GM19438 (cell line): ENCODE results near the gene USP34.
"Not testable (repeated sequence)": the region's sequence is repeated elsewhere in the genome, so short reads cannot be mapped to it uniquely, and the experiment has no call there.

Experiments used
- ATAC-seq: cut with Tn5 transposase; IDR thresholded peaks from one replicate; pipeline ENCODE4 v1.9.1; 2021; ENCODE audit warnings: low read depth; ENCODE audit not compliant: unreplicated experiment

Gene USP34

DNA sequence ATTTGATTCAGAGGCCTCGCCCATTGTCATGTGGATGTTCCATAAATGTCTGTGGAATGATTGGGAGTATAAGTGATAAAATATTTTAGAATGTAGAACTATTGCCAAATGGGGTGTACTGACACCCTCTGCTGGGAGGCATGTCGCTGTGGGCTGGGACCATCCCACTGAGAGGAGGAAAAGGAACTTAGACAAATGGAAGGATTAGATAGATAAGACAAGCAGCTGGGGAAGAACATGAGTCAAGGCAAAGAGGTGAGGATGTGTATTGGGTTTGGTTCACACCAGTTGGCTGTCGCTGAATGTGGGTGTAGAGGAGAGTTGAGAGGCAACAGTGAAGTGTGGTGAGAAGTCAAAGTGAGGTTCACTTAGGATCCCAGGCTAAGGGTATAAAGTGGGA, 304.9 kb downstream of the USP34 start:
- ATAC-seq, result no peak

DNA sequence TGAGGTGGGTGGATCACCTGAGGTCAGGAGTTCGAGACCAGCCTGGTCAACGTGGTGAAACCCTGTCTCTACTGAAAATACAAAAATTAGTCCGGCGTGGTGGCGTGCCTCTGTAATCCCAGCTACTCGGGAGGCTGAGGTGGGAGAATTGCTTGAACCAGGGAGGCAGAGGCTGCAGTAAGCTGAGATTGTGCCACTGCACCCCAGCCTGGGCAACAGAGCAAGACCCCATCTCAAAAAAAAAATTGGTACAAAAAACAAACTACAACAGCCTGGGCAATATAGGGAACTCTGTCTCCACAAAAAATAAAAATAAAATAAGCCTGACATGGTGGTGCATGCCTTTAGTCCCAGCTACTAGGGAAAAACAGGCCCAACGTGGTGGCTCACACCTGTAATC, 305.8 kb downstream of the USP34 start:
- not testable (repeated sequence) for ATAC-seq

DNA sequence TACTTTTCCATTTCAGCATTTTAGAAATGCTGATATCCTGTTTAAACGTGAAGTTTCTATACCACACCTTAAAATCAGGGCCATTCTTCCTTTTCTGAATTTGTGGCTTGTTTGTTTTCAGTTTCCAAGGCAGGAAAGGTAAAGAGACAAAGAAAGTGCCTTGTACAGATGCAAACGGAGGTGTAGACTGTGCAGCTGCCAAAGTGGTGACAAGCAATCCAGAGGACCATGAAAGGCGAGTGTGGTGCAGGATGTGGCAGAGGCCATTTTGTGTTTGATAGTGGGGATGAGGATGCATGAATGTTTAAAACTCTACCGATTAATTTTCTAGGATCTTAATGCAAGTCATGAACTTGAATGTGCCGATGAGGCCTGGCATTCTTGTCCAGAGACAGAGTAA, 308.2 kb downstream of the USP34 start:
- no peak for ATAC-seq

DNA sequence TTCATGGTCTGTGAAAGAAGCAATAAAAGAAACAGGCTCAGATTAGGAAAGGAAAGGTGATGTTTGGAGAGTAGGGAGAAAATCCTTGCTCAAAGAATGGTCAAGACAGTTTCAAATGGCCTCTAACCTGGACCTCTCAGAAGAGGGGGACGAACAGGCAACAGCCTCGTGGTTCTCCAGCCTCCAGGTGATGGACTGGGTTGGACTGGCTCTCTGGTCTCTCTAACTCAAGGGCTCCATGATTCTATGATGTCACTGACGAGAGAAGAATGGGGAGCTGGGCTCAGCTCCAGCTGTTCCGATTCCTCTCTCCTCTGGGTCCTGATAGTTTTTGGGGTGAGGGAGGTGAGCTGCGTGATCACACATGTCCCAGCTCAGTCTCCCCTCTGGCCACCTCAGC, 309.0 kb downstream of the USP34 start, which contains the start of gene C2orf74:
Gene C2orf74 (plus strand): TSS at position 301 of the 400 bp plus-strand sequence. CDS start 327 bp downstream, outside the sequence.
- ATAC-seq, result no peak

DNA sequence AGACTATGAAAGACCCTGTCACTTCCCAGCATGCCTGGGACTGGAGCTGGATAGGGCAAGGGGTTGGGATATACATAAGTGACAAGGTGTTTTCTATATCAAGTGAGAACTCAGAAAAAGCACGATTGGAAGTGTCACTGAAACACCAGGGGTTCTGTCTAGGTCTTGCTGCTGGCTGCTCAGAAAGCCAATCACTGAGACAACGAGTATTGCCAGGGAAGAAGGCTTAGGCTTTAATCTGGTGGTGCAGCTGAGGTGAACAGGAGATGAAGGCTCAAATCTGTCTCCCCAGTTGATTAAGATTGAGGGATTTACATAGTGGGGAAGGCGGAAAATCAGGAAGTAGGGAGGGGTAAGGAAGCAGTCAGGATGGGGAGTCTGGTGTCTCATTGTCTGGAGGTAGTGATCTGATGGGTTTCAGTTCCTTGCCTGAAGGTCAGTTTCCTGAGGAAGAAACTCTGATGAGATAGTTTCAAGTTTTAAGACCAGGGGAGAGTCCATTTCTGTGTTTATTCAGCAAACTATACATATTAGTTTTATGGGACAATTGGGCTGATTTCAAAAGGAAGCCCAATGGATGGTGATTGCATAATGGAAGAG, 312.4 kb downstream of the USP34 start:
- no peak for ATAC-seq

DNA sequence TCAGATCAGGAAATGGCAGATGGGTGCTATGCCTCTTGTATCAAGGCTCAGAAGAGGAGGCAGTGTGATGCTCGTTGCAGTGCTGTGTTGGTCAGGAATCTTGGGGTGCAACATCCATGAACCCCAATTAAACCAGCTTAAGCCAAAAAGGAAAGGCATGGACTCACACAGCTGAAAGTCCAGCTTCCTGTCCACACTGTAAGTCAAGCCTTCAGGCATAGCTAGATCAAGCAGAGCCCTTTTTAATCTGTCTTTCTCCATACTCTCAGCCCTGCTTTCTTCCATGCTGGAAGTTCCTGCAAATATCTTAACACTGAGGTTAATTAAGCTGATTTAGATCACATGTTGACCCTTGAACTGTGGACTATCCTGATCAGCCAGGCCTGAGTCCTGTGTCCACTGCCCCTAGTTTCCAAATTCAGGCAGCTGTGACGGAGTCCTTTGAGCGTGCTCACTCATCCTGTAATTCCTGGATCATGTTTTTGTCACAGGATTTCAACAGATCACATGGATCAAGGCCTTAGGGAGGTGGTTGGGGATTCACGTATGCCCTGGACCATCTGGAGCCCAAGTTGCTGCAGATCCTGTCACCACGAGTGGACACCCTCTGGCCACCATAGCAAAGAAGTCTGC, 313.4 kb downstream of the USP34 start:
- ATAC-seq, result no peak

DNA sequence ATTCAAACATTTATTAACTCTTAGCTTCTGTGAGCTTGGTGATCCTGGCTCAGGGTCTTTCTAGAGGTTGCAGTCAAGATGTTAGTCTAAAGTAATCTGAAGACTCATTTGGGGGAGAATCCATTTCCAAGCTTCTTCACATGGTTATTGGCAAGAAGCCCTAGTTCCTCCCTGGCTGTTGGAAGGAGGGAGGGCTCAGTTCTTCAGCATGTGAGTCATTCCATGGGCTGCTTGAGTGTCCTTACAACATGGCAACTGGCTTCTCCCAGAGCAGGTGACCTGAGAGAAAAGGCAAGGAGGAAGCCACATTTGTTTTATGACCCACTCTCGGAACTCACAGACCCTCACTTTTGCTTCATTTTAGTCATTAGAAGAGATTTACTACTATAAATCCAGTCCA, 319.5 kb downstream of the USP34 start:
- ATAC-seq, result no peak

DNA sequence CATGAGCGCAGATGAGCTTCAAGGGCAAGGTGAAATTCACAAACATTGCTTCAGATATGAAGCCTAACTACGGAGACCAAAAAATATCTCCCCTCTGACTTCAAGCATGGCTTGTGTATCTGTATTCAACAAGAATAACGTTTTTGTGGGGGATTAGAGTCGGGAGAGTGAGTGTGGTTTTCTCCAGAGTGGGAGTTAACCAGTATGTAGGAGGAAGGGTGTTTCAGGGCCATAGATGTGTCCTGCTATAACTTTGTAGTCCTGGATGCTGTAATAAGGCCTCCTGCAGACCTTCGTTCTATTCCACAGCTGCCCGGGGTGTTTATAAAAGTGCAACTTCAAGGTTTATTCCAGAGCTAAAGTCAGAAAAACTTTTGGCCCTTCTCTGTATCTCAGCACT, 321.8 kb downstream of the USP34 start:
- no peak for ATAC-seq

DNA sequence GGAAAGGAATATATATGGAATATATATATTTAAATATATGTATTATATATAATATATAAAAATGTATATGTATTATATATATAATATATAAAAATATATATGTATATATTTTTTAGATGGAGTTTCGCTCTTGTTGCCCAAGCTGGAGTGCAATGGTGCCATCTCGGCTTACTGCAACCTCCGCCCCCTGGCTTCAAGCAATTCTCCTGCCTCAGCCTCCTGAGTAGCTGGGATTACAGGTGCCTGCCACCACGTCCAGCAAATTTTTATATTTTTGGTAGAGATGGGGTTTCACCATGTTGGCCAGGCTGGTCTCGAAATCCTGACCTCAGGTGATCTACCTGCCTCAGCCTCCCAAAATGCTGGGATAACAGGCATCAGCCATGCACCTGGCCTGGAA, 322.8 kb downstream of the USP34 start:
- not testable (repeated sequence) for ATAC-seq

DNA sequence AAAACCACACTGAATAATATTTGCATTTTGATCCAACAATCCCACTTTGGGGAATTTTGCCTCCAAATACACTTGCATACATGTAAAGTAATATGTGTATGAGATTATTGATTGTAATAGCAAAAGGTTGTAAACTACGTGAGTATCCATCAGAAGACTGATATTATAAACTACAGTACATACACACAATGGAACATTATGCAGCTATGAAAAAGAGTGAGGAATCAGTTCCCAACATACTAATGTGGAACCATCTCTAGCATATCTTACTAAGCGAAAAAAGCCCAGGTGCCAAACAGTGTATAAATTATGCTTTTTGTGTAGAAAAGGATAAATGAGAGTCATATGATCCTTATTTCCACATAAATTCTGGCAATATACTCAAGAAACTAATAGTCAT, 324.9 kb downstream of the USP34 start:
- ATAC-seq, result no peak

DNA sequence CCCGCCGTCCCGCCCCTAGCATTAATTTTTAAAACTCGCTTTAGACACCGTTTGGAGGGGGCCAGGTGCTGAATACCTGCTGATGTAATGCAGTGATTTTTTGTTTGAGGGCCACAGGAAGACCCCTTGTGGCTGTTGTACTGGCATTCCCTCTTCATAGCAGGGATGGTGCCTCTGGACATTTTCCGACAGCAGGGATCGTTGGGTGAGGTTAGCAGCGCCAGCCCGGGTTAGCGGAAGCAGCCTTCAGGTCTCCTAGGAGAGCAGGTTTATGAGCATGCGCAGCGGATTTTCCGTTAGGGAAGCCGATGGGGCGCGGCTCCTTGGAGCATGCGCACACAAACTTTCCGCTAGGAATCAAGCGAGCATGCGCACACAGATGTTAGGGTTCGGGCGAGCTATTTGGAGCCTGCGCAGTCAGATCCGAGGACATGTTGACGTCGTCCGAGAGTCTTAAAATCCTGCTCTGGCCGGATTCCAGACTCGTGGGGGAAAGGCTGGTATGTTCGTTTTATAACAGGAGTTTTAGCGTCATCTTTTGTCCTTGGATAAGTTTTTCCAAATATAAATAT, 326.1 kb downstream of the USP34 start:
- ATAC-seq, result peak; percentile 92

DNA sequence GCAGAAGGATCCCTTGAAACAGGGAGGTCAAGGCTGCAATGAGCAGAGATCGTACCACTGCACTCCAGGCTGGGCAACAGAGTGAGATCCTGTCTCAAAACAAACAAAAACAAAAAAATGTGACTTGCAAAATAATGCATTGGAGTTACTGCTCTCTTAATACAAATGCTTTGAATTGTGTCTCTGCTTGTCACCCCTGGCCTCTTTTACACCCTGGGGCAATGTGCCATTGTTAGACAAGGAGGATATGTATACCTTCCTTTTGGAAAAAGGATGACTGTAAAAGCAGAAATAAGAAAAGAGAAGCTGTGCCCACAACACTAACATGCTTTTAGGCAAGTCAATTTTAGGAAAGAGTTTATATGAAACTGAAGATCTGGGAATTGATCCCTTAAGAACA, 329.7 kb downstream of the USP34 start:
- no peak for ATAC-seq

DNA sequence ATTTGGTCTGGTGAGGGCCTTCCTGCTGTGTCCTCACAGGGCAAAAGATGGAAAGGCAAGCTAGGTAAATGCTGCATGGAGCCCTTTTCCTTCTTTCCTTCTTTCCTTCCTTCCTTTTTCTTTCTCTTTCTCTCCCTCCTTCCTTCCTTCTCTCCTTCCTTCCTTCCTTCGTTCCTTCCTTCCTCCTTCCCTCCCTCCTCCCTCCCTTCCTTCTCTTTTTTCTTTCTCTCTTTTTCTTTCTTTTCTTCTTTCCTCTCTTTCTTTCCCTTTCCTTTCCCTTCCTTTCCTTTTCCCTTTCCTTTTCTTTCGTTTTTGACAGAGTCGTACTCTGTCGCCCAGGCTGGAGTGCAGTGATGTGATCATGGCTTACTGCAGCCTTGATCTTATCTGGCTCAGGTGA, 332.0 kb downstream of the USP34 start:
- ATAC-seq, result no peak
